Measurements from ENCODE around the gene CYP3A4.

The CYP3A4 gene

GRCh38 chr7:99784007-99784406 lies at the start of gene CYP3A4:
Gene CYP3A4 (minus strand): TSS chr7:99784184. CDS start chr7:99784081, 103 bp downstream.
- Histone ChIP-seq H3K9me3 (no peaks in the 10 kb centered on the region), H3K4me2 (no peak within 1 kb of the TSS), H3K36me3 (no peaks in the 10 kb centered on the region), H3K9ac (no peak within 1 kb of the TSS), H3K4me1 (no peaks in the 10 kb centered on the region), H4K20me1 (no peaks in the 10 kb centered on the region), H3K27me3 (no peaks in the 10 kb centered on the region), H3K4me3 (no peak within 1 kb of the TSS), H3K27ac (no peak within 1 kb of the TSS)
- no peak for TF ChIP-seq Cebpa-rat (IDR thresholded peaks at IDR 0.05)

- Histone ChIP-seq H3K4me3 (no peak overlapping the region), H3K9me3 (no peaks in the 10 kb centered on the region), H3K36me3 (no peaks in the 10 kb centered on the region), H3K4me1 (no peaks in the 10 kb centered on the region), H3K27me3 (no peaks in the 10 kb centered on the region), H3K9ac (no peak overlapping the region), H4K20me1 (no peaks in the 10 kb centered on the region), H3K4me2 (no peak overlapping the region), H3K27ac (no peak overlapping the region)
- no peak for TF ChIP-seq Cebpa-rat (IDR thresholded peaks at IDR 0.05)
These were observed 49.4 kb upstream of the CYP3A4 start for GRCh38 chr7:99833289-99833877.

- no peak overlapping the region for H3K4me3 ChIP-seq
- no peak for TF ChIP-seq Cebpa-rat (IDR thresholded peaks at IDR 0.05)
- no peaks in the 10 kb centered on the region for H4K20me1 ChIP-seq
- no peak overlapping the region for H3K27ac ChIP-seq
- no peak overlapping the region for H3K9ac ChIP-seq
- H3K36me3 ChIP-seq: no peaks in the 10 kb centered on the region
- H3K9me3 ChIP-seq: no peaks in the 10 kb centered on the region
- no peak overlapping the region for H3K4me2 ChIP-seq
- no peaks in the 10 kb centered on the region for H3K27me3 ChIP-seq
- no peaks in the 10 kb centered on the region for H3K4me1 ChIP-seq
These were observed 47.6 kb upstream of the CYP3A4 start for GRCh38 chr7:99831595-99831994.

- Histone ChIP-seq H3K27me3 (no peaks in the 10 kb centered on the region), H3K36me3 (no peaks in the 10 kb centered on the region), H3K4me1 (no peaks in the 10 kb centered on the region), H3K4me3 (no peak overlapping the region), H3K9ac (no peak overlapping the region), H3K4me2 (no peak overlapping the region), H3K9me3 (no peaks in the 10 kb centered on the region), H4K20me1 (no peaks in the 10 kb centered on the region), H3K27ac (no peak overlapping the region)
- TF ChIP-seq Cebpa-rat (IDR thresholded peaks at IDR 0.05): no peak
These were observed 45.7 kb upstream of the CYP3A4 start for GRCh38 chr7:99829524-99830160.

GRCh38 chr7:99828811-99829210 lies 44.8 kb upstream of the CYP3A4 start:
- no peaks in the 10 kb centered on the region for H3K4me1 ChIP-seq
- no peak overlapping the region for H3K9ac ChIP-seq
- no peak overlapping the region for H3K27ac ChIP-seq
- H3K4me3 ChIP-seq: no peak overlapping the region
- no peak for TF ChIP-seq Cebpa-rat (IDR thresholded peaks at IDR 0.05)
- no peaks in the 10 kb centered on the region for H4K20me1 ChIP-seq
- no peaks in the 10 kb centered on the region for H3K36me3 ChIP-seq
- no peaks in the 10 kb centered on the region for H3K27me3 ChIP-seq
- no peak overlapping the region for H3K4me2 ChIP-seq
- H3K9me3 ChIP-seq: no peaks in the 10 kb centered on the region

- no peak overlapping the region for H3K9ac ChIP-seq
- H3K27ac ChIP-seq: no peak overlapping the region
- H3K4me2 ChIP-seq: no peak overlapping the region
- no peaks in the 10 kb centered on the region for H3K36me3 ChIP-seq
- H4K20me1 ChIP-seq: no peaks in the 10 kb centered on the region
- TF ChIP-seq Cebpa-rat (IDR thresholded peaks at IDR 0.05): no peak
- H3K27me3 ChIP-seq: no peaks in the 10 kb centered on the region
- H3K4me1 ChIP-seq: no peaks in the 10 kb centered on the region
- no peak overlapping the region for H3K4me3 ChIP-seq
- H3K9me3 ChIP-seq: no peaks in the 10 kb centered on the region
These were observed 43.2 kb upstream of the CYP3A4 start for GRCh38 chr7:99827040-99827778.

- no peak overlapping the region for H3K4me2 ChIP-seq
- no peak overlapping the region for H3K9ac ChIP-seq
- no peaks in the 10 kb centered on the region for H3K36me3 ChIP-seq
- no peak overlapping the region for H3K4me3 ChIP-seq
- H3K4me1 ChIP-seq: no peaks in the 10 kb centered on the region
- no peaks in the 10 kb centered on the region for H3K9me3 ChIP-seq
- H3K27ac ChIP-seq: no peak overlapping the region
- TF ChIP-seq Cebpa-rat (IDR thresholded peaks at IDR 0.05): no peak
- H3K27me3 ChIP-seq: no peaks in the 10 kb centered on the region
- H4K20me1 ChIP-seq: no peaks in the 10 kb centered on the region
These were observed 41.9 kb upstream of the CYP3A4 start for GRCh38 chr7:99825873-99826272.

GRCh38 chr7:99825452-99825851 lies 41.5 kb upstream of the CYP3A4 start:
- no peaks in the 10 kb centered on the region for H4K20me1 ChIP-seq
- no peaks in the 10 kb centered on the region for H3K36me3 ChIP-seq
- H3K4me1 ChIP-seq: no peaks in the 10 kb centered on the region
- no peaks in the 10 kb centered on the region for H3K27me3 ChIP-seq
- H3K9me3 ChIP-seq: no peaks in the 10 kb centered on the region
- no peak overlapping the region for H3K4me2 ChIP-seq
- no peak overlapping the region for H3K27ac ChIP-seq
- no peak overlapping the region for H3K9ac ChIP-seq
- H3K4me3 ChIP-seq: no peak overlapping the region
- TF ChIP-seq Cebpa-rat (IDR thresholded peaks at IDR 0.05): no peak

GRCh38 chr7:99824091-99824490 lies 40.1 kb upstream of the CYP3A4 start:
- Histone ChIP-seq H4K20me1 (no peaks in the 10 kb centered on the region), H3K9ac (no peak overlapping the region), H3K4me1 (no peaks in the 10 kb centered on the region), H3K9me3 (no peaks in the 10 kb centered on the region), H3K4me3 (no peak overlapping the region), H3K27ac (no peak overlapping the region), H3K4me2 (no peak overlapping the region), H3K27me3 (no peaks in the 10 kb centered on the region), H3K36me3 (no peaks in the 10 kb centered on the region)
- no peak for TF ChIP-seq Cebpa-rat (IDR thresholded peaks at IDR 0.05)

Data from BLaER1 (cell line).